Activated naive CD8-positive, alpha-beta T cell treated with anti-CD3 and anti-CD28 coated beads for 36 hours (primary cell): ENCODE results near the gene GNAZ. TPM values are rescaled to one million over a fixed set of nuclear protein-coding genes. Genes with fewer than 3 reads are reported as not detected.

ENCODE experiments used
- DNase-seq: peaks from one replicate; pipeline ENCODE4 v3.0.0; 2021
- H3K27ac Mint-ChIP-seq: one replicate; pipeline ENCODE4 v1.8.0; 2022; ENCODE audit warnings: mild to moderate bottlenecking, moderate library complexity, mixed read lengths
- H3K27me3 Mint-ChIP-seq: one replicate; pipeline ENCODE4 v1.8.0; 2022; ENCODE audit warnings: mild to moderate bottlenecking, mixed read lengths
- H3K36me3 Mint-ChIP-seq: one replicate; pipeline ENCODE4 v1.8.0; 2021; ENCODE audit warnings: mild to moderate bottlenecking, mixed read lengths
- H3K4me1 Mint-ChIP-seq: one replicate; pipeline ENCODE4 v1.8.0; 2021; ENCODE audit warnings: mixed read lengths
- H3K4me3 Mint-ChIP-seq: one replicate; pipeline ENCODE4 v1.8.0; 2022; ENCODE audit warnings: mild to moderate bottlenecking, moderate library complexity, mixed read lengths
- H3K9me3 Mint-ChIP-seq: one replicate; pipeline ENCODE4 v1.8.0; 2022; ENCODE audit warnings: mixed read lengths
- total RNA-seq, 2 experiments: library from RNA; stranded (reverse); gene quantifications; one replicate each; pipeline ENCODE4 v1.2.3, GENCODE V29; 2021

GNAZ gene
- total RNA-seq, 2 experiments from 2014 or later, result 0.43 to 0.54 TPM

DNA sequence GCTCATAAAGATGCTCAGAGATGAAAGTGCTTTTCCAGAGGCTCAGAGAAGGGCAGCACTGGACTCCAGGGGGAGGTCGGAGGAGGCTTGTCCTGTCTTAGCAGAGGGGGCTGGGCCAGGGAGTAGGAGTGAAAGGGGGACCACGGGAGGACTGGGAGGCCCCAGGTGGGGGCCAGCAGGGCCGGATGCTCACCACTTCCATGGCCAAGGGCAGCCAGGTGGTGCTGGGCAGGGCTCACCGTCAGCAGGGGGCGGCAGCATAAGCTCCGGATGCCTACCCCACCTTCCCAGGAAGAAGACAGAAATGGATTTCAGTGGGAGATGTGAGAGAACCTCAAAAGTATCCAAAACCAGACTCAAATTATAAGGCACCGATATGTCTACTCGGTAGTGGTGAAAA, 86.0 kb downstream of the GNAZ start:
- H3K27me3 Mint-ChIP-seq, result no peaks in the 10 kb centered on the region

GRCh38 chr22:23157560-23158515, 87.5 kb downstream of the GNAZ start:
- Mint-ChIP-seq H3K4me3 (no peak overlapping the region), H3K27ac (no peak overlapping the region)

More for the DNA sequence above, 86.0 kb downstream of the GNAZ start:
- Mint-ChIP-seq H3K36me3 (no peaks in the 10 kb centered on the region), H3K9me3 (no peaks in the 10 kb centered on the region), H3K27ac (no peak overlapping the region), H3K4me1 (peaks cover 11% of the 10 kb centered on the region), H3K4me3 (no peak overlapping the region)
- DNase-seq, result no peak

GRCh38 chr22:23158516-23159290, 88.4 kb downstream of the GNAZ start:
- Mint-ChIP-seq H3K4me3 (no peak overlapping the region), H3K36me3 (no peaks in the 10 kb centered on the region), H3K4me1 (peaks cover 3% of the 10 kb centered on the region), H3K9me3 (no peaks in the 10 kb centered on the region), H3K27me3 (no peaks in the 10 kb centered on the region), H3K27ac (no peak overlapping the region)
- no peak for DNase-seq

More at GRCh38 chr22:23157560-23158515, 87.5 kb downstream of the GNAZ start:
- Mint-ChIP-seq H3K36me3 (no peaks in the 10 kb centered on the region), H3K4me1 (peaks cover 10% of the 10 kb centered on the region), H3K27me3 (no peaks in the 10 kb centered on the region), H3K9me3 (no peaks in the 10 kb centered on the region)
- DNase-seq, result no peak

DNA sequence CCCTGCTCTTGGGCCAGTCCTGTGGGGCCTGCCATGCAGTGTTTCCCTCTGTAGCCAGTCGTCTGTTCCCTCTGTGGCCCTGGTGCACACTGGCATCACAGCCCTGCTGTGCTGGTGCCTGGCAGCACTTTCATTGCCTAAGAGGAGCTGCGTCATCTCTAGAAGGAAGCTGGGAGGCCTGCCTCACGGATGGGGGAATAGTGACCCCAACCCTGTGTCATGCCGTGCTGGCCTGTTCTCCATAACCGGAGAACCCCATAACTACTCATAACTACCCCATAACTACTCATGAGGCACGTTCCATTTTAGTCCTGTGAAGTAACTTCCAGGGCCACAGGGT, 88.9 kb downstream of the GNAZ start:
- no peak for DNase-seq
- Mint-ChIP-seq H3K36me3 (no peaks in the 10 kb centered on the region), H3K27ac (no peak overlapping the region), H3K27me3 (no peaks in the 10 kb centered on the region), H3K9me3 (no peaks in the 10 kb centered on the region), H3K4me1 (peaks cover under 1% of the 10 kb centered on the region), H3K4me3 (no peak overlapping the region)

DNA sequence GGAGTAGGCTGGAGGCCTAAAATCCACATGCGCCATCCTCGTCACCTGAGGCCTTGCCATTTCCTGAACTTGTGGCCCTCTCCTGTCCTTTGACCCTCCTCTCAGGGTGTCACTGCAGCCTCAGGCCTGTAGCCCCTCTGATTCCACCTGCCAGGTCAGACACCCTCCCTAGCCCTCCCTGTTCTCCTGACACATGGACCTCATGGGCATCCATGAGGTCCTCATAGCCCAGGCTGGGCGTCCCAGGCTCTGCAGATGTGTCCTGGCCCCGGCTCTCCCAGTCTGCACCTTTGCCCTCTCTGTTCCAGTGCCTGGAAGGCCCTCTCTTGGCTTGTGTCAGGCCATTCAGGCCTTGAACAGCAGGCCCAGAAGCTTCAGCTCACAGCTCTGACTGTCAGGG, 90.7 kb downstream of the GNAZ start:
- no peaks in the 10 kb centered on the region for H3K27me3 Mint-ChIP-seq
- no peak overlapping the region for H3K4me3 Mint-ChIP-seq
- DNase-seq, result no peak
- no peaks in the 10 kb centered on the region for H3K36me3 Mint-ChIP-seq
- no peak overlapping the region for H3K27ac Mint-ChIP-seq
- no peaks in the 10 kb centered on the region for H3K9me3 Mint-ChIP-seq
- no peaks in the 10 kb centered on the region for H3K4me1 Mint-ChIP-seq

- no peak for DNase-seq
- no peaks in the 10 kb centered on the region for H3K9me3 Mint-ChIP-seq
- H3K4me3 Mint-ChIP-seq, result no peak overlapping the region
- no peaks in the 10 kb centered on the region for H3K4me1 Mint-ChIP-seq
- H3K36me3 Mint-ChIP-seq, result no peaks in the 10 kb centered on the region
- no peak overlapping the region for H3K27ac Mint-ChIP-seq
- H3K27me3 Mint-ChIP-seq, result no peaks in the 10 kb centered on the region
Observed at GRCh38 chr22:23161574-23161973, 91.3 kb downstream of the GNAZ start.

GRCh38 chr22:23163665-23164064, 93.3 kb downstream of the GNAZ start:
- no peak for DNase-seq

DNA sequence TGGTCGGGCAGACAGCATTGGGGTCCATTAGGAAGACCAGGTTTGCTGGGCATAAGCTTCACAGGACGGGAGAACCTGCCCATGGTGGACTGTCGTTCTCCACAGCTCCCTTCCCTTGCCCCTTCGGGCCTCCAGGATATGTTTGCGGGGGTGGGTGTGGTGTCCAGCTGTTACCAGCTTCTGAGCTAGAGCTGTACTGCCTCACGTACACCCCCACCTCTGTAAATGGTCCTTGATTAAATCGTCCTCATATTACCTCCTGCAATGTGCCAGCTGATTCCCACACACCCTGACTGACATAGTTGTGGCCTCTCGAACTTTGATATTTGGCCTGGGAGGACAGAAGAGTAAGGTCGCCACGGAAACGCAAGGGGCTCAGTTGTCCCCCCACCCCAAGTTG, 93.8 kb downstream of the GNAZ start:
- Mint-ChIP-seq H3K4me3 (no peak overlapping the region), H3K9me3 (no peaks in the 10 kb centered on the region), H3K27me3 (no peaks in the 10 kb centered on the region), H3K27ac (no peak overlapping the region), H3K36me3 (no peaks in the 10 kb centered on the region), H3K4me1 (no peaks in the 10 kb centered on the region)
- DNase-seq, result no peak

More at GRCh38 chr22:23163665-23164064, 93.3 kb downstream of the GNAZ start:
- no peak overlapping the region for H3K27ac Mint-ChIP-seq
- H3K9me3 Mint-ChIP-seq, result no peaks in the 10 kb centered on the region
- no peaks in the 10 kb centered on the region for H3K4me1 Mint-ChIP-seq
- H3K36me3 Mint-ChIP-seq, result no peaks in the 10 kb centered on the region
- H3K4me3 Mint-ChIP-seq, result no peak overlapping the region
- no peaks in the 10 kb centered on the region for H3K27me3 Mint-ChIP-seq

- Mint-ChIP-seq H3K9me3 (no peaks in the 10 kb centered on the region), H3K27me3 (no peaks in the 10 kb centered on the region), H3K36me3 (no peaks in the 10 kb centered on the region), H3K27ac (no peak overlapping the region), H3K4me3 (no peak overlapping the region), H3K4me1 (no peaks in the 10 kb centered on the region)
- DNase-seq, result no peak
Observed at GRCh38 chr22:23166042-23166831, 95.9 kb downstream of the GNAZ start.

GRCh38 chr22:23166841-23167616, 96.7 kb downstream of the GNAZ start:
- DNase-seq, result no peak
- Mint-ChIP-seq H3K27ac (no peak overlapping the region), H3K4me1 (no peaks in the 10 kb centered on the region), H3K4me3 (no peak overlapping the region), H3K27me3 (no peaks in the 10 kb centered on the region), H3K9me3 (no peaks in the 10 kb centered on the region), H3K36me3 (no peaks in the 10 kb centered on the region)

DNA sequence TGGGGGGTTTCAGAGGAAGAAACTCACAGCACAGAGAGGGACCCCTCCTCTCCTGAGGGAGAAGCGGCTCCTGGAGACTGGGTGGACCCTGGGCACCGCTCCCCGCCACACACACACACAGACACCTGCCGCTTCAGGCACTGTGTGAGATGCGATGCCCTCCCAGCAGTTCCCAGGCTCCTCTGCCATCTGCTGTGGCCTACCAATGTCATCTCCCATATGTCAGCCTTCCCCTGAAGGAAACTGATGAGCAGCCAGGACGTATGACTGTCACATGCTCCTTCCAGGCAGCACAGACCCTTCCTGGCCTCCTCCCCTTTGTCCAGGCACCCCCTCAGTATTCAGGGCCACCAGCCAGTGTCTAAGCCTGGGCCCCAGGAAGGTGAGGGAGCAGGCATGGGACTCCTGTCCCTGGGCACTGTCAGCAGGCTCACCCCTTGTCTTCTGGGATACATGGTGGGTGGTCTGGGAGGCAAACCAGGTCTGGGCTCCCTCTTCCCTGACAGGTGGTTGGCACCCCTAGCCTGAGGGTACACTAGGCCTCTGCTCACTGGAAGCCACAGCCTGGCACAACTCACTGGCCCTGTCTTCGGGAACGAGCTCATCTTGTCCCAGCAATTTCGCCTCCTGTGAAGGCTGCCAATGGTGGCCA, 98.2 kb downstream of the GNAZ start:
- no peaks in the 10 kb centered on the region for H3K4me1 Mint-ChIP-seq
- no peaks in the 10 kb centered on the region for H3K27me3 Mint-ChIP-seq
- H3K9me3 Mint-ChIP-seq, result no peaks in the 10 kb centered on the region
- DNase-seq, result no peak
- no peaks in the 10 kb centered on the region for H3K36me3 Mint-ChIP-seq
- no peak overlapping the region for H3K27ac Mint-ChIP-seq
- H3K4me3 Mint-ChIP-seq, result no peak overlapping the region

DNA sequence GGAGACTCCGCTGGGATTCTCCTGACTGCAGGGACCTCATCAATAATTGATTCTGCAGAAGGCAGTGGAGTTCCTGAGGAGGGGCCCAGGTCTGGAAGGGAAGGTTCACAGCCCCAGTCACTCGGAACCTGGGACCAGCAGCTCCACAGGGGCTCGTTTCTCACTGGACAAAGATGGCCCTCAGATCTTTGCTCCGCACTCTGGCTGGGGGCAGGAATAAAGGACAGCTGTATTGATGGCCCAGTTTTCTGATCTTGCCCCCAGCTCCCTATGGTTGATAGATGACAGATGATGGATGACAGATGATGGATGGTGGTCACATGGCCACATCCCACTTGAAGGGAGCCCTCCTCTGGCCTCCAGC, 98.7 kb downstream of the GNAZ start:
- Mint-ChIP-seq H3K27me3 (no peaks in the 10 kb centered on the region), H3K4me1 (peaks cover under 1% of the 10 kb centered on the region), H3K9me3 (no peaks in the 10 kb centered on the region), H3K4me3 (no peak overlapping the region), H3K27ac (no peak overlapping the region), H3K36me3 (no peaks in the 10 kb centered on the region)
- DNase-seq, result no peak
